Measurements from ENCODE around the gene NPRL2.
A peak's percentile ranks its signal among the peaks of the same experiment; 100 is the strongest.

NPRL2 gene

GRCh38 chr3:50304601-50305000 is 46.0 kb downstream of the NPRL2 start:
- H3K4me3 ChIP-seq (ENCODE audit: low read length), result no peak overlapping the region
- TF ChIP-seq ZNF274 (IDR thresholded peaks at IDR 0.05; ENCODE audit: low read depth, low read length), result no peak

- TF ChIP-seq ZNF274 (IDR thresholded peaks at IDR 0.05; ENCODE audit: low read depth, low read length), result no peak
- no peak within 1 kb of the TSS for H3K4me3 ChIP-seq (ENCODE audit: low read length)
These were observed 47.4 kb downstream of the NPRL2 start, which contains the start of gene HYAL1 for GRCh38 chr3:50303013-50303815. Gene HYAL1, minus strand, starts transcription at chr3:50303574. Its CDS starts 618 bp downstream, at chr3:50302956.

- no peak overlapping the region for H3K4me3 ChIP-seq (ENCODE audit: low read length)
- no peak for TF ChIP-seq ZNF274 (IDR thresholded peaks at IDR 0.05; ENCODE audit: low read depth, low read length)
These were observed 48.2 kb downstream of the NPRL2 start for GRCh38 chr3:50302095-50303012.

- no peak for TF ChIP-seq ZNF274 (IDR thresholded peaks at IDR 0.05; ENCODE audit: low read depth, low read length)
- H3K4me3 ChIP-seq (ENCODE audit: low read length), result no peak overlapping the region
These were observed 49.8 kb downstream of the NPRL2 start for GRCh38 chr3:50300681-50301254.

GRCh38 chr3:50299929-50300680 is 50.5 kb downstream of the NPRL2 start:
- no peak for TF ChIP-seq ZNF274 (IDR thresholded peaks at IDR 0.05; ENCODE audit: low read depth, low read length)
- peak overlapping the region; percentile 53; the same call in 1 of the 2 replicates for H3K4me3 ChIP-seq (ENCODE audit: low read length)

GRCh38 chr3:50299638-50299928 is 51.0 kb downstream of the NPRL2 start:
- no peak for TF ChIP-seq ZNF274 (IDR thresholded peaks at IDR 0.05; ENCODE audit: low read depth, low read length)
- peak overlapping the region; percentile 53; the same call in 1 of the 2 replicates for H3K4me3 ChIP-seq (ENCODE audit: low read length)

GRCh38 chr3:50298836-50299637 is 51.5 kb downstream of the NPRL2 start, which contains the start of the genes HYAL3 and NAA80:
Gene HYAL3, minus strand, starts transcription at chr3:50299405. Its CDS starts 3,803 bp downstream, at chr3:50295602.
Gene NAA80, minus strand, starts transcription at chr3:50299405. Its CDS starts 1,942 bp downstream, at chr3:50297463.
- peak within 1 kb of the TSS; percentile 69 for H3K4me3 ChIP-seq (ENCODE audit: low read length)
- TF ChIP-seq ZNF274 (IDR thresholded peaks at IDR 0.05; ENCODE audit: low read depth, low read length), result no peak

- peak overlapping the region; percentile 69; the same call in 1 of the 2 replicates for H3K4me3 ChIP-seq (ENCODE audit: low read length)
- TF ChIP-seq ZNF274 (IDR thresholded peaks at IDR 0.05; ENCODE audit: low read depth, low read length), result no peak
These were observed 52.5 kb downstream of the NPRL2 start for GRCh38 chr3:50297896-50298725.

- TF ChIP-seq ZNF274 (IDR thresholded peaks at IDR 0.05; ENCODE audit: low read depth, low read length), result no peak
- no peak overlapping the region for H3K4me3 ChIP-seq (ENCODE audit: low read length)
These were observed 53.2 kb downstream of the NPRL2 start for GRCh38 chr3:50297384-50297775.

Measured in GM08714 (cell line).